ENCODE results near the gene ADAMTSL1. TPM values are rescaled to one million over a fixed set of nuclear protein-coding genes. Genes with fewer than 3 reads are reported as not detected.

Gene ADAMTSL1
- total RNA-seq, 1 experiment from 2014 or later: 2.2 TPM

- no peak for DNase-seq (ENCODE audit: low read depth)
Observed at GRCh38 chr9:18759827-18760226, 285.9 kb downstream of the ADAMTSL1 start.

- DNase-seq (ENCODE audit: low read depth): no peak
Observed at GRCh38 chr9:18761742-18762300, 287.9 kb downstream of the ADAMTSL1 start.

- no peak for DNase-seq (ENCODE audit: low read depth)
Observed at GRCh38 chr9:18766989-18767550, 293.1 kb downstream of the ADAMTSL1 start.

- DNase-seq (ENCODE audit: low read depth): no peak
Observed at GRCh38 chr9:18768951-18769622, 295.1 kb downstream of the ADAMTSL1 start.

- no peak for DNase-seq (ENCODE audit: low read depth)
Observed at GRCh38 chr9:18770131-18770908, 296.4 kb downstream of the ADAMTSL1 start.

GRCh38 chr9:18771011-18771410, 297.1 kb downstream of the ADAMTSL1 start:
- DNase-seq (ENCODE audit: low read depth): no peak

- DNase-seq (ENCODE audit: low read depth): no peak
Observed at GRCh38 chr9:18771763-18772162, 297.8 kb downstream of the ADAMTSL1 start.

- DNase-seq (ENCODE audit: low read depth): no peak
Observed at GRCh38 chr9:18775241-18775640, 301.3 kb downstream of the ADAMTSL1 start.

- no peak for DNase-seq (ENCODE audit: low read depth)
Observed at GRCh38 chr9:18775930-18776329, 302.0 kb downstream of the ADAMTSL1 start.

GRCh38 chr9:18776836-18777820, 303.2 kb downstream of the ADAMTSL1 start:
- no peak for DNase-seq (ENCODE audit: low read depth)

- DNase-seq (ENCODE audit: low read depth): no peak
Observed at GRCh38 chr9:18778147-18778546, 304.2 kb downstream of the ADAMTSL1 start.

GRCh38 chr9:18778846-18779245, 304.9 kb downstream of the ADAMTSL1 start:
- no peak for DNase-seq (ENCODE audit: low read depth)

- no peak for DNase-seq (ENCODE audit: low read depth)
Observed at GRCh38 chr9:18783909-18784308, 310.0 kb downstream of the ADAMTSL1 start.

- DNase-seq (ENCODE audit: low read depth): no peak
Observed at GRCh38 chr9:18785604-18786003, 311.7 kb downstream of the ADAMTSL1 start.

GRCh38 chr9:18786196-18786595, 312.2 kb downstream of the ADAMTSL1 start:
- no peak for DNase-seq (ENCODE audit: low read depth)

GRCh38 chr9:18786911-18787650, 313.1 kb downstream of the ADAMTSL1 start:
- peak; percentile 9 for DNase-seq (ENCODE audit: low read depth)

GRCh38 chr9:18788256-18788655, 314.3 kb downstream of the ADAMTSL1 start:
- DNase-seq (ENCODE audit: low read depth): no peak

GRCh38 chr9:18791074-18791473, 317.1 kb downstream of the ADAMTSL1 start:
- peak; percentile 36 for DNase-seq (ENCODE audit: low read depth)

- no peak for DNase-seq (ENCODE audit: low read depth)
Observed at GRCh38 chr9:18793122-18793521, 319.2 kb downstream of the ADAMTSL1 start.
